NCI-H1930 (cell line): ENCODE results near the gene SPON2.

Experiments used
- DNase-seq, 2 experiments: peaks; one replicate each; lab custom pipeline; 2025; lab: John Stamatoyannopoulos, UW

The SPON2 gene

GRCh38 chr4:1208970-1209704 is 36.8 kb upstream of the SPON2 start:
- DNase-seq, result no peak

- no peak for DNase-seq
These were observed 36.0 kb upstream of the SPON2 start for GRCh38 chr4:1208266-1208961.

- no peak for DNase-seq
These were observed 35.4 kb upstream of the SPON2 start for GRCh38 chr4:1207603-1208265.

- no peak for DNase-seq
These were observed 34.7 kb upstream of the SPON2 start for GRCh38 chr4:1207157-1207470.

GRCh38 chr4:1206299-1207156 is 34.1 kb upstream of the SPON2 start:
- no peak for DNase-seq

GRCh38 chr4:1205586-1206298 is 33.4 kb upstream of the SPON2 start:
- no peak for DNase-seq

GRCh38 chr4:1204828-1205585 is 32.6 kb upstream of the SPON2 start:
- DNase-seq, result no peak

- no peak for DNase-seq
These were observed 32.0 kb upstream of the SPON2 start for GRCh38 chr4:1204286-1204827.

- no peak for DNase-seq
These were observed 30.7 kb upstream of the SPON2 start for GRCh38 chr4:1203026-1203616.

GRCh38 chr4:1202526-1203011 is 30.2 kb upstream of the SPON2 start:
- no peak for DNase-seq

GRCh38 chr4:1201851-1202525 is 29.6 kb upstream of the SPON2 start:
- no peak for DNase-seq

GRCh38 chr4:1200425-1201035 is 28.1 kb upstream of the SPON2 start:
- no peak for DNase-seq

- DNase-seq, result no peak
These were observed 27.4 kb upstream of the SPON2 start for GRCh38 chr4:1199556-1200331.

GRCh38 chr4:1198098-1198844 is 25.9 kb upstream of the SPON2 start:
- no peak for DNase-seq

GRCh38 chr4:1196421-1197183 is 24.2 kb upstream of the SPON2 start:
- no peak for DNase-seq

- DNase-seq, result no peak
These were observed 23.6 kb upstream of the SPON2 start for GRCh38 chr4:1195891-1196401.
